B cell (primary cell): ENCODE data around the gene CCHCR1. TPM values are rescaled to one million over a fixed set of nuclear protein-coding genes. Genes with fewer than 3 reads are reported as not detected.

ENCODE experiments used
- ATAC-seq: fragments of 200-7000 bp; cut with Tn5 transposase; one replicate; pipeline ENCODE4 v1.10.0; 2021; ENCODE audit warnings: low read depth, mild to moderate bottlenecking, moderate number of reproducible peaks, moderate library complexity
- CTCF ChIA-PET: fragments of 350-600 bp; sonication (Branson Sonifier 250); formaldehyde crosslinking; loops from one replicate; lab custom pipeline; 2021; ENCODE audit warnings: antibody characterized with exemption, inconsistent platforms; lab: Charles Lee
- POLR2A ChIA-PET: fragments of 350-600 bp; sonication (Branson Sonifier 250); formaldehyde crosslinking; loops from one replicate; lab custom pipeline; 2021; ENCODE audit warnings: antibody characterized with exemption; lab: Charles Lee
- DNase-seq: peaks from one replicate; pipeline ENCODE4 v3.0.0; 2013
- H2AFZ ChIP-seq: 2 replicates; pipeline ENCODE4 v1.6.1; 2012; ENCODE audit warnings: mild to moderate bottlenecking, low read depth, low read length; ENCODE audit not compliant: insufficient read depth, poor library complexity, severe bottlenecking
- H3K27ac ChIP-seq, 2 donors: 1 replicate in 1 of 2; 2 replicates in 1 of 2; pipeline ENCODE4 v1.5.1; 2012 to 2013; ENCODE audit warnings: low read length in 2 of 2, mild to moderate bottlenecking in 2 of 2, moderate library complexity in 1 of 2
- H3K27me3 ChIP-seq, 4 experiments: fragments of 200-600 bp in 1 of 4; sonication (generic) in 1 of 4; replicated peaks in 1 of 4; 1 replicate in 2 of 4; 2 replicates in 2 of 4; pipeline versions ENCODE4 v1.6.1 to v1.7.0; 2013 to 2016; ENCODE audit warnings: low read length in 3 of 4, mild to moderate bottlenecking in 2 of 4, mixed read lengths in 1 of 4, moderate library complexity in 1 of 4; ENCODE audit not compliant: insufficient read depth in 4 of 4, control insufficient read depth in 3 of 4; ENCODE audit errors: control extremely low read depth in 1 of 4
- H3K36me3 ChIP-seq, 2 experiments: replicated peaks in 1 of 2; 1 replicate in 1 of 2; 2 replicates in 1 of 2; pipeline versions ENCODE4 v1.6.1 to v1.7.1; 2013; ENCODE audit warnings: low read length in 1 of 2; ENCODE audit not compliant: insufficient read depth in 2 of 2, control insufficient read depth in 1 of 2; ENCODE audit errors: control extremely low read depth in 1 of 2, extremely low read depth in 1 of 2
- H3K4me1 ChIP-seq, 2 donors: fragments of 200-600 bp in 1 of 2; sonication (generic) in 1 of 2; 1 replicate in 1 of 2; 2 replicates in 1 of 2; pipeline versions ENCODE4 v1.5.1 to v1.6.1; 2013 to 2017; ENCODE audit warnings: low read length in 2 of 2; ENCODE audit not compliant: control insufficient read depth in 2 of 2, insufficient read depth in 2 of 2
- H3K4me2 ChIP-seq: replicated peaks from 2 replicates; pipeline ENCODE3; 2012; ENCODE audit warnings: mild to moderate bottlenecking, low read depth, low read length; ENCODE audit not compliant: poor library complexity, severe bottlenecking
- H3K4me3 ChIP-seq, 5 experiments: fragments of 200-600 bp in 1 of 5; sonication (generic) in 1 of 5; 1 replicate in 3 of 5; 2 replicates in 2 of 5; pipeline versions ENCODE4 v1.5.1 to v1.7.0; 2011 to 2016; ENCODE audit warnings: low read length in 4 of 5, mild to moderate bottlenecking in 4 of 5, low read depth in 2 of 5, control low read depth in 1 of 5, moderate library complexity in 1 of 5; ENCODE audit not compliant: insufficient read depth in 1 of 5; ENCODE audit errors: control extremely low read depth in 1 of 5, extremely low read depth in 1 of 5
- H3K79me2 ChIP-seq: fragments of 200-600 bp; sonication (generic); one replicate; pipeline ENCODE4 v1.6.0; 2016; ENCODE audit warnings: low read length; ENCODE audit not compliant: control insufficient read depth, insufficient read depth
- H3K9ac ChIP-seq: fragments of 200-600 bp; sonication (generic); 2 replicates; pipeline ENCODE4 v1.6.1; 2017; ENCODE audit warnings: mild to moderate bottlenecking, low read length, moderate library complexity
- H3K9me3 ChIP-seq, 3 donors: one replicate each; pipeline versions ENCODE4 v1.6.1 to v1.7.1; 2013; ENCODE audit warnings: low read length in 2 of 3; ENCODE audit not compliant: control insufficient read depth in 2 of 3, insufficient read depth in 1 of 3; ENCODE audit errors: control extremely low read depth in 1 of 3
- H4K20me1 ChIP-seq: 2 replicates; pipeline ENCODE4 v1.6.0; 2012; ENCODE audit warnings: mild to moderate bottlenecking, low read length; ENCODE audit not compliant: insufficient read depth, control insufficient read depth, poor library complexity, severe bottlenecking
- H3K27ac Mint-ChIP-seq: one replicate; pipeline ENCODE4 v1.8.0; 2021; ENCODE audit warnings: mixed read lengths
- H3K27me3 Mint-ChIP-seq: one replicate; pipeline ENCODE4 v1.8.0; 2021; ENCODE audit warnings: mixed read lengths
- H3K4me1 Mint-ChIP-seq: one replicate; pipeline ENCODE4 v1.8.0; 2021; ENCODE audit warnings: mixed read lengths
- H3K4me3 Mint-ChIP-seq: one replicate; pipeline ENCODE4 v1.8.0; 2021; ENCODE audit warnings: mixed read lengths
- H3K9me3 Mint-ChIP-seq: one replicate; pipeline ENCODE4 v1.8.0; 2022; ENCODE audit warnings: mixed read lengths; ENCODE audit not compliant: insufficient read depth
- CTCF ChIP-seq: fragments of 200-600 bp; IDR thresholded peaks from one replicate; pipeline ENCODE4 v1.8.0; 2022; ENCODE audit warnings: antibody characterized with exemption, mild to moderate bottlenecking
- EZH2 ChIP-seq: IDR thresholded peaks from 2 replicates; pipeline ENCODE4 v1.6.1; 2012; ENCODE audit warnings: borderline replicate concordance, low read depth, mild to moderate bottlenecking, moderate library complexity, low read length; ENCODE audit not compliant: insufficient read depth, poor library complexity, severe bottlenecking
- WGBS: methylation state at CpG from one replicate; pipeline ENCODE4 v1.1.5; 2013; ENCODE audit warnings: missing lambda C conversion rate; ENCODE audit not compliant: insufficient coverage; 5-methylcytosine and 5-hydroxymethylcytosine counted together
- intact Hi-C: fragments of 100-400 bp; cut with micrococcal nuclease; formaldehyde crosslinking; loops from one replicate; pipeline ENCODE4 v1.10.0; 2022
- polyA plus RNA-seq: library from polyadenylated mRNA; depleted of rRNA; stranded (reverse); fragments of >200 nt; gene quantifications from 2 replicates; pipeline ENCODE4 v1.2.3, GENCODE V29; 2012
- total RNA-seq, 2 donors: library from RNA; stranded (reverse); fragments of 120-200 nt in 1 of 2; gene quantifications; 1 replicate in 1 of 2; 2 replicates in 1 of 2; pipeline versions ENCODE4 v1.2.3 to v1.2.4, GENCODE V29; 2013 to 2022

Gene CCHCR1
- total and polyA plus RNA-seq, 2 donors (not counting 1 experiment from before 2014, with no cell fraction given): 17.0 to 34.7 TPM

- CTCF ChIA-PET: interaction anchor here (1.0 kb wide), 1 partner anchor 217 kb away, joined by 3 read pairs; no protein-coding TSS in a partner anchor
- Mint-ChIP-seq H3K4me3 (no peak overlapping the region), H3K4me1 (peaks cover 3% of the 10 kb centered on the region), H3K27me3 (no peaks in the 10 kb centered on the region), H3K9me3 (no peaks in the 10 kb centered on the region), H3K27ac (no peak overlapping the region)
- no peaks in the 10 kb centered on the region for H3K4me1 ChIP-seq
- DNase-seq: no peak
- H3K27ac ChIP-seq: no peak overlapping the region
- no peak overlapping the region for H3K4me2 ChIP-seq
- POLR2A ChIA-PET: interaction anchor here (0.5 kb wide), 1 partner anchor 14 kb away, joined by 4 read pairs; no protein-coding TSS in a partner anchor
- no peak overlapping the region for H3K9ac ChIP-seq
- H3K9me3 ChIP-seq: no peaks in the 10 kb centered on the region
- TF ChIP-seq EZH2: no peak
- no peak for TF ChIP-seq CTCF
- no peak overlapping the region for H2AFZ ChIP-seq
- H3K36me3 ChIP-seq: peaks cover 0 to 14% of the 10 kb centered on the region in 2 experiments
- no peaks in the 10 kb centered on the region for H3K27me3 ChIP-seq
- 92% methylated on average over 6 of the region's 6 CpGs for WGBS
- intact Hi-C loops: loop anchor here (10.0 kb wide), 1 partner anchor 315 kb away; no protein-coding TSS in a partner anchor
- no peak overlapping the region for H3K4me3 ChIP-seq
- no peaks in the 10 kb centered on the region for H4K20me1 ChIP-seq
- ATAC-seq: no peak
- peaks cover 5% of the 10 kb centered on the region for H3K79me2 ChIP-seq
Measured at GRCh38 chr6:31149827-31150447, 7.7 kb downstream of the CCHCR1 start.

- Histone ChIP-seq H3K27me3 (no peaks in the 10 kb centered on the region), H3K79me2 (no peaks in the 10 kb centered on the region), H3K4me2 (no peak overlapping the region), H4K20me1 (no peaks in the 10 kb centered on the region), H3K4me3 (no peak overlapping the region), H3K9ac (no peak overlapping the region), H2AFZ (no peak overlapping the region), H3K9me3 (no peaks in the 10 kb centered on the region), H3K27ac (no peak overlapping the region), H3K4me1 (no peaks in the 10 kb centered on the region), H3K36me3 (peaks cover 0 to 18% of the 10 kb centered on the region in 2 experiments)
- 98% methylated on average over 9 of the region's 10 CpGs for WGBS
- CTCF ChIA-PET: interaction anchor here (1.5 to 5.3 kb wide), 2 partner anchors 13 to 222 kb away, joined by 4 to 24 read pairs; partner anchors contain the start of genes CCHCR1 and TCF19
- H3K4me3 Mint-ChIP-seq: no peak overlapping the region
- H3K27me3 Mint-ChIP-seq: no peaks in the 10 kb centered on the region
- intact Hi-C loops: no loop called here
- POLR2A ChIA-PET: interaction anchor here (0.6 to 1.3 kb wide), 2 partner anchors 12 to 47 kb away, joined by 3 to 10 read pairs; partner anchors contain the start of gene CCHCR1
- TF ChIP-seq CTCF (no peak), EZH2 (no peak)
- DNase-seq (no peak), ATAC-seq (no peak)
- H3K4me1 Mint-ChIP-seq: peaks cover 3% of the 10 kb centered on the region
- H3K9me3 Mint-ChIP-seq: no peaks in the 10 kb centered on the region
- H3K27ac Mint-ChIP-seq: no peak overlapping the region
Measured at GRCh38 chr6:31145386-31145785, 12.2 kb downstream of the CCHCR1 start.
